Activated naive CD4-positive, alpha-beta T cell (primary cell): ENCODE results near the gene CCDC88B.

Experiments used
- DNase-seq, 4 experiments: peaks; one replicate each; lab custom pipeline; 2025; lab: John Stamatoyannopoulos, UW

CCDC88B gene

DNA sequence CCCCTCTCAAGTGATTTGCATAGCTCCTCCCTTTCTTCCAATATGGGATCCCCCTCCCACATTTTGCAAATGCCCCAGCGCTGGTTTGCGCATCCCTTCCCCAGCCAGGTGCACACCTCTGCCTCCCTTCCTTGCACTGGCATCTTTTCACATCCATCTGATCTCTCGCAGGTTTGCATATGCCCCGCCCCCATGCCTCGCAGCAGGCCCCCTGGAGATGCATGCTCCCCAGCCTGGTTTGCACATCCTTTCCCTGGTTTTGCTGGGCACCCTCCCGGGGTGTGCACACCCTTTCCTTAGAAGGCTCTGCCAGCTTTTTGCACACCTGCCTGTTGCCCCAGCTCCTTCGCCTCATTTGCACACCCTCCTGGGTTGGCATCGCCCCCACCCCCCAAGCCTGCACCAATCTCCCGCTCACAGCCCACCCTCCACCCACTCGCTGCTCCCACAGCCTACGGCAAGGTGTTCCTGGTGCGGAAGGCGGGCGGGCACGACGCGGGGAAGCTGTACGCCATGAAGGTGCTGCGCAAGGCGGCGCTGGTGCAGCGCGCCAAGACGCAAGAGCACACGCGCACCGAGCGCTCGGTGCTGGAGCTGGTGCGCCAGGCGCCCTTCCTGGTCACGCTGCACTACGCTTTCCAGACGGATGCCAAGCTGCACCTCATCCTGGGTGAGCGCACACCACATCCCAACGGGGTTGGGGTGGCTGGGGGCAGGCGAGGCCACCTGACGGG is 19.9 kb downstream of the CCDC88B start:
- peak in 1 of 4 experiments; percentile 13 for DNase-seq

DNA sequence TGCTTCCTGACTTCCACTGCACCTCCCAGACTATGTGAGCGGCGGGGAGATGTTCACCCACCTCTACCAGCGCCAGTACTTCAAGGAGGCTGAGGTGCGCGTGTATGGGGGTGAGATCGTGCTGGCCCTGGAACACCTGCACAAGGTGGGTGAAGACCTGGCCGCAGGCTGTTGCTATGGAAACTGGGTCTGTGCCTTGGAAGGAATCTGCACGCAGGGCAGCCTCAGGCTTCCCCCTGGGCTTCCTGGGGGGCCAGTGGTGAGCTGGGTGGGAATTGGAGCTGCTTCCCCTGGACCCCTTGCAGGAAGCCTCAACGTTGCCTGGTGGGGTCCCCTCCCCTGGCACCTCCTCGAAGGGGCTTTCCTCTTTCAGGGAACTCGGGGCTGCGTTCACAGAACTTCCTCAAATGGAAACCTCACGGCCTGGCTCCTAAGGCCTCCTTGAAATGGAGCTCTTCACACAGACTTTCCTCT is 20.5 kb downstream of the CCDC88B start:
- DNase-seq: no peak

DNA sequence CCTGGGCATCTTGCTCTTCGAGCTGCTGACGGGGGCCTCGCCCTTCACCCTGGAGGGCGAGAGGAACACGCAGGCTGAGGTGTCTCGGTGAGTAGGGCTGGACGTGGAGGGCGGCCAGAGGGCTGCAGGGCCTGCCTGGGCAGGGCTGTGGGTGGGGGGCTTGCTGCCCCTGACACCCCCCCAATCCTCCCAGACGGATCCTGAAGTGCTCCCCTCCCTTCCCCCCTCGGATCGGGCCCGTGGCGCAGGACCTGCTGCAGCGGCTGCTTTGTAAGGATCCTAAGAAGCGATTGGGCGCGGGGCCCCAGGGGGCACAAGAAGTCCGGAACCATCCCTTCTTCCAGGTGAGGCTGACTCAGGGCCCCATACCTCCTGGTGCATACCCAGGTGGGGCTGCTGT is 21.7 kb downstream of the CCDC88B start:
- DNase-seq: no peak

DNA sequence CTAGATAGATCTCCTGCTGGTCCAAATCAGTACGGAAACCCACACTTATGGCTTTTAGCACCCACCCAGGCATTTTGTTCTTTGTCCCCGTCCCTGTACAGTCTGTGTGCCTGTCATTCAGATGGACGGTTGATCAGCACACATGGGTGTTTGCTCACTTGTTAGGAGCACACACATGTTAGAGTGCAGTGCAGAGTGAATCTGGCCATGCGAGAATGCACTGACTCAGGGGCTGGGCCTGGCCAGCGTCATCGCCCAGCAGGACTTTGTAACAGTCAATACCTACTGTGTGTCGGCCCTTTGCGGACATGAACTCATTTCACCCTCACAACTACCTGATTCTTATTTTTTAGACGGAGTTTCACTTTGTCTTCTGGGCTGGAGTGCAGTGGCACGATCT is 22.3 kb downstream of the CCDC88B start:
- DNase-seq: no peak

DNA sequence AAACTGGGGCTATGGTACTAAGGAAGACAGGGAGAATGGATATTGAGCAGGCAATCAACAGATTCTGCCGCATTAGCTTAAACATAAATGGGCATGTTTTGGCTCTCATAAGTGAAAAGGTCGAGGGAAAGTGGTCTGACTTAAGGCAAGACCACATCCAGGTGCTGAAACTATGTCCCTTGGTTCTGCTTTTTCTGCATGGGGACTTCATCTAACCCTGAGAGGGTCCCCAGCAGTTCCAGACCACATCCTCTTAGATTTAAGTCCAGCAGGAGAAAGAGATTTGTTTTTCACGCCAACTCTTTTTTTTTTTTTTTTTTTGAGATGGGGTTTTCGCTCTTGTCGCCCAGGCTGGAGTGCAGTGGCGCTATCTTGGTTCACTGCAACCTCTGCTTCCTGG is 24.4 kb downstream of the CCDC88B start:
- no peak for DNase-seq

DNA sequence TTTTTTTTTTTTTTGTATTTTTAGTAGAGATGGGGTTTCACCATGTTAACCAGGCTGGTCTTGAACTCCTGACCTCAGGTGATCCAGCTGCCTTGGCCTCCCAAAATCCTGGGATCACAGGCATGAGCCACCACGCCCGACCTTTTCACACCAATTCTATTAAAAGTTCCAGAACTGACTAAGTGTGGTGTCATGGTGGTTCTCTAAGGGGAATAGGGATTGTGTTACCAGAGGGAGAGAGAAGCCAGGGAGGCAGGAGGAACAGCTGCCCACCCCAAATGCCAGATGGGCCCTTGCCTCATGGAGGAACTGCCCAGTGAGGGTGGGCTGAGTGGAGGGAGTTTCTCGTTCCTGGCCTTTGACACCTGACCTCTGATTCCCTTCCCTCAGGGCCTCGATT is 24.9 kb downstream of the CCDC88B start:
- DNase-seq: no peak

DNA sequence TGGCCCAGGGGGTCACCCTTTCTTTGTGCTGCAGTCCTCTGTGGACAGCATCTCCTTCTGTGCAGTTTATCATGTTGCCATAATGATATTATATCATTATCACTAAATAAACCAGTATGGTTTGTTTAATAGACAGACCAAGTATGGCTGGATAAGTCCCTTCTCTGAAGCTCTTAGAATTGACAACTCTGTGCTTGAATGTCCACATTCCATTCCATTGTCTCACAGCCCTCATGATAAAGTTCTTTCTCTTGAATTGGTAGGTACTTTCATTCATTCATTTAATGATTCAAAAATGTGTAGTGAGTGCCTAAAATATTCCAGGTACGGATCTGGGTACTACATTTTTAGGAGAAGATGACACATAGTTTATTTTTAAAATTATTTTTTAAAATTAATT is 26.7 kb downstream of the CCDC88B start:
- no peak for DNase-seq

DNA sequence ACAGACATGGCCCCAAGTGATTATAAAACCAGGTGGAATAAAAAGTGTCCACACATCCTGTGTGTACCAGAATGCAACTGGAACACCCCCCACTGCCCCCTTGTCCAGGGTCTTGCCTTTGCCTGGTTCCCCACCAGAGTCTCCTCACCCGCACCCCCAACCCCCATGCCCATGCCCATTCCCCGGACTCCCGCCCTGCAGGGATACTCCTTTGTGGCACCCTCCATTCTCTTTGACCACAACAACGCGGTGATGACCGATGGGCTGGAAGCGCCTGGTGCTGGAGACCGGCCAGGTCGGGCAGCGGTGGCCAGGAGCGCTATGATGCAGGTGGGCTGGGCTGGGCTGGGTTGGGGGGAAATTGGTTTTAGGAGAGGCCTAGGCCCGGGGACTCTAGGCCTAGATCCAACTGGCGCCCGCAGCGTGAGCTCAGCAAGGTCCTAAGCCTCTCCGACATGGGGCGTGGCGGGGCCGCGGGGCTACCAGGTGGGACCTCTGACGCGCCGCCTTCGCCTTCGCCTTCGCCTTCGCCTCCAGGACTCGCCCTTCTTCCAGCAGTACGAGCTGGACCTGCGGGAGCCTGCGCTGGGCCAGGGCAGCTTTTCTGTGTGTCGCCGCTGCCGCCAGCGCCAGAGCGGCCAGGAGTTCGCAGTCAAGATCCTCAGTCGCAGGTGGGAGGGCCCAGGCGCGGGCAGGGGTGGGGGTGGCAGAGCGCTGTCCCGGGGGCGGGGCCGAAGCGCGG is 28.1 kb downstream of the CCDC88B start:
- no peak for DNase-seq

DNA sequence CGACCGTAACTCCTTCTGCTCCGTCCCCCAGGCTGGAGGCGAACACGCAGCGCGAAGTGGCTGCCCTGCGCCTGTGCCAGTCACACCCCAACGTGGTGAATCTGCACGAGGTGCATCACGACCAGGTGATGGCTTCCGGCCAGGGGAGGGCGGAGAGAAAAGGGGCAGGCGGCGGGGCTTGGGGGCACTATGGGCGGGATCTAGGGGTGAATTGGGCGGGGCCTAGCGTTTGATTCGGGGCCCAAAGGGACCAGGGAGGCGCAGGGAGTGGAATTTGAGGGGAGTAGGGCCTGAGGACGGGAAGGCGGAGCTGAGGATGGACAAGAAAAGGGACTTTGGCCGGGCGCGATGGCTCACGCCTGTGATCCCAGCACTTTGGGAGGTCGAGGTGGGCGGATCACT is 28.7 kb downstream of the CCDC88B start:
- DNase-seq: no peak

DNA sequence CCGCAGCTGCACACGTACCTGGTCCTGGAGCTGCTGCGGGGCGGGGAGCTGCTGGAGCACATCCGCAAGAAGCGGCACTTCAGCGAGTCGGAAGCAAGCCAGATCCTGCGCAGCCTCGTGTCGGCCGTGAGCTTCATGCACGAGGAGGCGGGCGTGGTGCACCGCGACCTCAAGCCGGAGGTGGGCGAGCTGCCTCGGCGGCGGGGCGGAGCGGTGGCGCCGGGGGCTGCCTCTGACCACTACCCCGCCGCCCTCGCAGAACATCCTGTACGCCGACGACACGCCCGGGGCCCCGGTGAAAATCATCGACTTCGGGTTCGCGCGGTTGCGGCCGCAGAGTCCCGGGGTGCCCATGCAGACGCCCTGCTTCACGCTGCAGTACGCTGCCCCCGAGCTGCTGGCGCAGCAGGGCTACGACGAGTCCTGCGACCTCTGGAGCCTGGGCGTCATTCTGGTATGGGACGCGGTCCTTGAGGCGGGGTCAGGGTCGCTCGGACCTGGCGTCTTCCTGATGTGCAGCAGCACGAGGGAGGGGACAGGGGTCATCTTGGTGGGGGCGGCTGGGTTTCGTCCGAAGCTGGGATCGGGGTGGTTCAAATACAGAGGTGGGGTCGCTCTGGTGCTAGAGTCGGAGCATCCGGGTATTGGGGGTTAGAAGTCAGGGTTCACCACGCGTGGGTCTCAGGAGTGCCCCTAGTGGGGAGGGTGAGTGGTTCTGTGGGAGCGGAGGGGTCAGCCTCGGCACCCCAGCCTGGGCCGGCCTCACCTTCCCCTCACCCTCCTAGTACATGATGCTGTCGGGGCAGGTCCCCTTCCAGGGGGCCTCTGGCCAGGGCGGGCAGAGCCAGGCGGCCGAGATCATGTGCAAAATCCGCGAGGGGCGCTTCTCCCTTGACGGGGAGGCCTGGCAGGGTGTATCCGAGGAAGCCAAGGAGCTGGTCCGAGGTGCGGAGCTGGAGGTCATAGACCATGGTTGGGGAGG is 29.7 kb downstream of the CCDC88B start:
- DNase-seq: no peak

DNA sequence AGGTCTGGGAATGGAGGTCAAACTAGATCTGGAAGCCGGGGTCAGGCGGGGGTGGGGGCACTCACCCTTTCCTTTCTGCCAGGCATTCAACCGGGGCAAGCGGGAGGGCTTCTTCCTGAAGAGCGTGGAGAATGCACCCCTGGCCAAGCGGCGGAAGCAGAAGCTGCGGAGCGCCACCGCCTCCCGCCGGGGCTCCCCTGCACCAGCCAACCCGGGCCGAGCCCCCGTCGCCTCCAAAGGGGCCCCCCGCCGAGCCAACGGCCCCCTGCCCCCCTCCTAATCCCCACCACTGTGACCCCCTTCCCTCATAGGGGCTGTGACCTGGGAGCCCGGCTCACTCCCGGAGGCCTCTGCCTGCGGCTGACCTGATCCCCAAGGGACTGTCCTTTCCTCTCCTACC is 31.2 kb downstream of the CCDC88B start:
- no peak for DNase-seq

DNA sequence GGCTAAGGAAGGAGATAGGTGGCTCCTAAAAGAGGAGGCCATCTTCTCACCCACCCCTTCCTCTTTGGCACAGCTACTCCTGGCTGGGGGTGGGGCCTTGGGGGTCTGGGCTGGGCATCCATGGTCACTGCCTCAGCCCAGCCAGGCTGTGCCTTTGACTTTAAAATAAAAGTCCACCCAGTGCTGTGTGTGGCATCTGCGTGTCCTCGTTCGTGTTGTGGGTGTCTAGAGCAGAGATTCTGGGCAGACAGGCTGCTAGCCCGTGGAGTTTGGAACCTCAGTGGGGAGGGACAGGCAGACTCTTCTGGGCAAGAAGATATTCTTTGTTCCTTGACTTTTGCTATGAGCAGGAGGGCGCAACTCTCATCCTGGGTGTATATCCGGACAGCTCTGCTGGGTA is 32.0 kb downstream of the CCDC88B start:
- DNase-seq: no peak

DNA sequence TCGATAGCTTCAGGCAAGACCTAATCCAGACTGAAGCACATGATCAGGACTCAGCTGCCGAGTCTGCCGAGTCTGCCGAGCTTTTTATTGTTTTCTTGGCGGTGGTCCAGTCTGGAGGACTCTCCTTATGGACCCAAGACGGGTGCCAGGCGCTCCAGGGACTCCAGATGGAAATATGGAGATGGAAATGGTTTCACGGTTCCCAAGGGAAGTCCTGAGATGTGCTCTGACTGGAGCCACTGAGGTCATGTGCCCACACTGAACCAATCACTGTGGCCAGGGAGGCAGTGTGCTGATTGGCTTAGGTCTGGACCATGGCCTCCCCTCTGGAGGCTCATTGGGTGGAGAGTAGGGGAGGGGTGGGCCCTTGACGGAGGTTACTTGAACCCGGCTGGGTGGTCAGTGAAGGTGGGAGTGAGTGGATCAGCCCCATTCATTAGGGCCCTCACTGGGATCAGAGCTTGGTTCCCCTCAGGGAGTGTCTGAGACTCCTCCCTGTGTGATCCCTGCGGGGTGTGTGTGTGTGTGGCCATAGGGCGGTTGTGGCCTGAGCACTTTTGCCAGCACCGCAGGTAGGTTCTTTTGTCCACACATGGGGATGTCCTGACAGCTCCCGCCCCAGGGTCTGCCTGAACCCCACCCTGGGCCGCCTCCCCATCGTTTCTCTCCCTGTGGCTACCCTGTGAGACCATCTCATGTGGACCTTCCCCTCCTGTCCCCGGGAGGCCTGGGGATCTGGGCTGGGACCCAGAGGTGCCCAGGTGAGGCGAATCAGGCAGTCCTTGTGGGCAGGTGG is 33.0 kb downstream of the CCDC88B start:
- no peak for DNase-seq

DNA sequence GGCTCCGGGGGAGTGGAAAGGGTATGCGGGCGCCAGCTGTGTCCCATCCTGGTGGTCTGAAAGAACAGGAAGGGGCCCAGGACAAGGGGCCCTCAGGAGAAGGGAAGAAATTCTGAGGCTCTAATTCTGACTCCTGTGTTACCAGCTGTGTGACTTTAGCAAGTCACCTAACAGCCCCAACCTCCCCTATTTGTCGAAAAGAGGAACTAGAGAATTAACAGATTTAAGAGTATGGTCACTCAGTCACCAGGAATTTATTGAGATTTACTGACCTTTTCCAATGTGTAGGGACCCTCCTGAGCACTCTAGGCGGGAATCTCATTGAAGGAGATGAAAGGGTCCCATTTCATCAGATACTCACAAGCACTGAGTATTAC is 33.6 kb downstream of the CCDC88B start:
- DNase-seq: no peak

DNA sequence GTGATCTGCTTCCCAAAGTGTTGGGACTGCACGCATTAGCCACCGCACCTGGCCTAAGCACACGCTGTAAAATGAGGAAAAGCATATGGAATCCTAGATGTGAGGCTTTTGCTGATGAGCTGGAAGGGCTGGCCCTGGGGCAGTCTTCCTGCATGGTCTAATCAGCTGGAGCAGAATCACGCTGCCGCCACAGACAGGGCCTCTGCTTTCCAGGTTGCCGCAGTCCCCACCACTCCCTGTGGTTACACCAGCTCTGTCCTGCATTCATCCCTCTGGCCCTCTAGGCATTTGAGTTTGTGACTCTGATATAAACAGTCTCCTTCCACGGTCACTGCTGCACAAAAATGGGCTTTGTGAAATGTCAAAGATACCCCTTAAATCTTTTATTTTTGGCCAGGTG is 36.1 kb downstream of the CCDC88B start:
- no peak for DNase-seq

DNA sequence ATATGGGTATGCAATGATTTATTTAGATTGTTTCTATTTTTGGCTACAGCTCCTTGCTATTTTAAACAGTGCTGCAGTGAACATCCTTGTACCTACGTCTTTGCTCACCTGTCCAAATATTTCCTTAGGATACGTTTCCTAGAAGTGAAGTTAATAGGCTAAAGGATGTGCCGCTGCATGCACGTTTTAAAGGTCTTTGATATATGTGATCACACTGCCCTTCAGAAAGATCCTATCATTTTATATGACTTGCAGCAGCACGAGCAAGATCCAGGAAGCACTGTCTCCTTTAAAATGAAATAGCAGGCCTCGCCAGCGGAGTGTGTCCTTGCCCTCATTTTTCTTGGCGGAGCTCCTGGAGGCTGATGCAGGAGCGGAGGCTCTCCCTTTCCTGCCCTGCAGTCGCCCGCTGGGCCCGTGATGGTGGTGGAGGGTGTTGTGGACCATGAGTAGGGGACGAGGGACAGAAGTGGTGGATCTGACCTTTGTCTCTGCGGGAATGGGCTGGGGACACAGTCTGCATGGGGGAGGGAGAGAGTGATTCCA is 38.4 kb downstream of the CCDC88B start:
- no peak for DNase-seq

DNA sequence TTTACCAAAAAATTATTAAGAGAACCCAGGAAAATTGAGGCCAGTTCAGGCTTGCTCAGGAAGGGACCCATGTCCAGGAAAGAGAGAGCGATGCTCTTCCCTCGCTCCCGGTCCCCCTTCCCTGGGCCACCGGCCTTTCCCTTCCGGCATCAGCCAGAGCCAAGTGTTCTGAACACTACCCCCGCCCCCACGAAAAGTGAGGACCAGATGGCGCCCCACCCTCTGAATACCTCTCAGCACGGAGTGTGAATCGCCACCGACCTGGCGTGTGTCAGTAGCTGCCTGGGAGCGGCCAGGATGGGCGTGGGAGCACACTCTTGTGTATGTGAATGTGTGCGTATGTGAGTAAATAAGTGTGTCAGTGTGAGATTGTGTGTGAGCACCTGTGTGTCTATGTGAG is 39.2 kb downstream of the CCDC88B start:
- DNase-seq: no peak

DNA sequence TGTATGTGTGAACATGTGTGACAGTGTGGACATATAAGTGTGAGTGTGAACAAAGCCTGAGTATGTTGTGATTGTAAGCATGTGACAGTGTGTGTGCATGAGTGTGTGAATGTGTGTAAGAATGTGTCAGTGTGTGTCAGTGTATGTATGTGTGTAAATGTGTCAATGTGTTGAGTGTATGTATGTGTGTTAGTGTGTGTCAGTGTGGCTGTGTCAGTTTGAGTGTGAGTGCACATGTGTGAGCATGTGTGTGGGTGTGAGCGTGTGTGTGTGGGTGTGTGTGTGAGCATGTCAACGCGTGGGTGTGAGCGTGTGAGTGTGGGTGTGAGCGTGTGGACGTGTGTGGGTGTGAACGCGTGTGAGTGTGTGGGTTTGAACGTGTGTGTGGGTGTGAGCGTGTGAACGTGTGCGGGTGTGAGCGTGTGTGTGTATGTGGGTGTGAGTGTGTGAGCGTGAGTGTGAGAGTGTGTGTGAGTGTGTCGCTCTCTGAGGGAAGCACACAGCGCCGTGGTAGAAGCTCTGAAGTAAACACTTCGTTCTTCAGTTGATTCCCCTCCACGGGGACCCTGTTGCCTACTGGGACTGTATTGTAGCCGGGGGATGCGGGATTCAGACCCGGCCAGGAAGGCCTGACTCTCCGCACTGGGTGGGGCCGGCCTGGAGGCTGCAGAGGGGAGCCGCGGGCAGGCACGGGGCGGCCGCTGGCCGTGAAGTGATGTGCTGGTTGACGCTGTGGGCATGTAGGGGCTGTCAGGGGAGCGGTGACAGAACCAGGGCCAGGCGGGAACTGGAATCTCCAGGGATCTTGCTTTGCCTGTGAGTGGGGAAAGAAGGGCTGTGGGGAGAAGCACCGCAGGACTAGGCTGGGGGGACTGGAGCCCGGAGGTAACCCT is 40.1 kb downstream of the CCDC88B start:
- DNase-seq: no peak

DNA sequence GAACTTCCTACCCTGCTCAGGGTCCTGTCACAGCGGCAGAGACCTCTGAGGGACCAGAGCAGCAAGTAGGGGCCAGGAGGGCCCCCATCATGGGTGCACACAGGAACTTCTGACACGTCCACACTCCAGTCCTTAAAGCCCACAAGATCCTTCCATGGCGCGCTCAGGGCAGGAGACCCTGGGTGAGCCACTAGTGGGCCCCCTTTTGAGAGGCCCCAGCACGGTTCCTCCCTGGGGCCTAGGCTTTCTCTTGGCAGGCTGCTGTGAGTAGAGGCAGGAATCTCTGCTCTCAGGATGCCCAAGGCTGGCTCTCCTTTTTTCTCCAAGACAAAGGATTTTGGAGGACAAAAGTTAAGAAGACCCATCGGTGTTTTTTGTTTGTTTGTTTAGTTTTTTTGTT is 41.3 kb downstream of the CCDC88B start:
- no peak for DNase-seq

DNA sequence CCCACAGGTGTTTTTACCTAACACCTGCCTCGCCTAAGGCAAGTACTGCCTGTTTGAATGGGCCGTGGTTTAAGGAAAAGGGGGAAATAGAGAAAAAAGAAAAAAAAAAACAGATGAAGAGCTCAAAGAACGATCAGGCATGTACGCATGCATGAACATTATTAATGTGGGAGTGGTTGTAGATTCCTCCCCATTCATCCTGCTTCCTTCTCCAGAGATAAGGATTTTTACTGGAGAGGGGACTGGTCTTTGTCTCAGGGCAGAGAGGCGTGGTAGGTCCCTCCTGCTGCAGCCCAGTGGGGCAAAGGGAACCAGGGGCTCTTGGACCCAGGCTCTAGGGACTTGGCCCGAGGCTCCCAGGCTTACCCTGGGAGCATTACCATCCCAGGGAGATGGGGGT is 42.0 kb downstream of the CCDC88B start:
- no peak for DNase-seq
